Frontal cortex (tissue), 4 donors: ENCODE measurements around the gene SELP. TPM values are rescaled to one million over a fixed set of nuclear protein-coding genes. Genes with fewer than 3 reads are reported as not detected.
"Not testable (repeated sequence)": the region's sequence is repeated elsewhere in the genome, so short reads cannot be mapped to it uniquely, and the experiment has no call there.

Experiments
- DNase-seq, 2 donors: peaks; one replicate each; pipeline ENCODE4 v3.0.0; 2012; ENCODE audit warnings: low spot score in 2 of 2
- FAIRE-seq: peaks from 2 replicates; lab custom pipeline; 2012; peaks lifted over from hg19 to GRCh38; lab: Jason Lieb, UNC
- total RNA-seq: library from RNA; depleted of rRNA; stranded (reverse); fragments of >200 nt; gene quantifications from one replicate; pipeline ENCODE4 v1.2.3, GENCODE V29; 2014
- donor health status: control.
- donor health status: control.
- donor health status: control.

Gene SELP
- not detected for total RNA-seq

DNA sequence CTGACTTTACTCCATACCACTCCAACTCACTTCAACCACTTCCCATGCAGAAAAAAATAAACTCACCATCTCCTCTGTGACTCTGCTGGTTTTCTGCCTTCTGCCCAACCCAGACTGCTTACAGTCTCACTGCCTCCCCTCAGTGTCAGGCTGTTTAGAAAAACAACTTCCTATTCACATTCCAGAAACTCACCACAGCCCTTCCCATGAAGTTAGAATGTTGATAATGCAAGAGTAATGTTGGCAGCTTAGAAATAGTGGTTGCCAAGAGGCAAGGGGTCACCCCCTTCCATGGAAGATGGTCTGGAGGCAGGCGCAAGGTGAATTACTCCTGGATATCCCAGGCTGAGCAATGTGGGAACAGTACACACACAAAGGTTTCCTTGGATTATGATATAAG lies at the start of gene SELP:
TSS of gene SELP (minus strand) at position 119 of the 400 bp plus-strand sequence. CDS start at position 69, 50 bp downstream.
- no peak for FAIRE-seq

DNA sequence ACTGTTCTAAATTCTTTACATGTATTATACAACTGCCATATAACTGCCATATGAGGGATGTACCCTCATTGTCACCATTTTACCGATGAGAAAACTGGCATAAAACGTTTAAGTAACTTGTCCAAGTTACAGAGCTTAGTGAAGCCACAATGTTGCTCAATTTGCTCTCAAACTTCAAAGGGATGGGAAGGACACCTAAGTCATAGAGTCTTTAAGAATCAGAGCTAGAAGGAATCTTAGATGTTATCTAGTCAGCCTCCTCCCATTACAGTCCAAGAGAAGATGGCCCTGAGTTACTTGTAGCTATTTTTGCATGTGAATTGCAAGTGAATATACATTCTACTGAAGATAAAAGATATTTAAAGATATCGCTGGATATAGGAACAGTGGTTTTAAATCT lies 49.8 kb upstream of the SELP start:
- no peak for DNase-seq
- FAIRE-seq, result no peak

More for the DNA sequence above, at the start of gene SELP:
- no peak for DNase-seq

DNA sequence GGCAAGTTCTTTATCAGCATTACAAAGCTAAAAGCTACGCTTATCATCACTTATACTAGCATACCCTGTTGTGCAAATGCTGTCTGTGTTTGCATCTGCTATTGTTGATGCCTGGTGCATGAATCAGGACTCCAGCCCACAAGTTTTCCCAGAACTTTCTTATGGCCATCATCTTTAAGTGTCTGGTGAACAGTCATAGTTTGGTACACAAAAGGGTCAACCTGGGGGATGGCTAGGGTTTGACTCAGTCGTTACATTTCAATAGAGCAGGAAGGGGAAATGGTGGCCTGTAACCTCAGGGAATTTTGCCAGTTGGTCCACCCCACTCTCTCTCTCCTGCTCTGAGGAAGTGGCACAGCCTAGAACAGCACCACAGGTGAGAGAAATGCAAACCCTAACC lies 46.1 kb upstream of the SELP start:
- DNase-seq (no peak), FAIRE-seq (no peak)

DNA sequence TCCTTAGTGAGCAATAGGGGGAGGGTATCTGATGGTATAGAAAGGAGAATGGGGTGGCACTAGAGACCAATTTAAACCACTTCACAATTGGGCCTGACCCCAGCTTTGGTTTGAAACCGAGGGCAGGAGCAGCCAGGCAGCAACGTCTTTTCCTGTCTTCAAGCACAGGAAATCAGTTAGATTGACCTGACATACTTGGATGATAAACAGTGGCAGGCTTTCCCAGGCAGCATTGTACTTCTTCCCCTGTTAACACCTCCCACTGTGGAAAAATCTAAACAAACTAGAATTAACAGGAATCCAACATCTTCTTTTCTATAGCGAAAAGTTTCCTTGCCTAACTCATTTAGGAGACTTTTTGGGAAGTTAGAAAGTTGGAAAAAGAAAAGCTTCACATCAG lies 40.9 kb upstream of the SELP start:
- DNase-seq (no peak), FAIRE-seq (no peak)

DNA sequence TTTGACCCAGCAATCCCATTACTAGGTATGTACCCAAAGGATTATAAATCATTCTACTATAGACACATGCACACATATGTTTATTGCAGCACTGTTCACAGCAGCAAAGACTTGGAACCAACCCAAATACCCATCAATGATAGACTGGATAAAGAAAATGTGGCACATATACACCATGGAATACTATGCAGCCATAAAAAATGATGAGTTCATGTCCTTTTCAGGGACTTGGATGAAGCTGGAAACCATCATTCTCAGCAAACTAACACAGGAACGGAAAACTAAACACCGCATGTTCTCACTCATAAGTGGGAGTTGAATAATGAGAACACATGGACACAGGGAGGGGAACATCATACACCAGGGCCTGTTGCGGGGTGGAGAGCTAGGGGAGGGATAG lies 40.3 kb upstream of the SELP start:
- not testable (repeated sequence) for FAIRE-seq, DNase-seq

DNA sequence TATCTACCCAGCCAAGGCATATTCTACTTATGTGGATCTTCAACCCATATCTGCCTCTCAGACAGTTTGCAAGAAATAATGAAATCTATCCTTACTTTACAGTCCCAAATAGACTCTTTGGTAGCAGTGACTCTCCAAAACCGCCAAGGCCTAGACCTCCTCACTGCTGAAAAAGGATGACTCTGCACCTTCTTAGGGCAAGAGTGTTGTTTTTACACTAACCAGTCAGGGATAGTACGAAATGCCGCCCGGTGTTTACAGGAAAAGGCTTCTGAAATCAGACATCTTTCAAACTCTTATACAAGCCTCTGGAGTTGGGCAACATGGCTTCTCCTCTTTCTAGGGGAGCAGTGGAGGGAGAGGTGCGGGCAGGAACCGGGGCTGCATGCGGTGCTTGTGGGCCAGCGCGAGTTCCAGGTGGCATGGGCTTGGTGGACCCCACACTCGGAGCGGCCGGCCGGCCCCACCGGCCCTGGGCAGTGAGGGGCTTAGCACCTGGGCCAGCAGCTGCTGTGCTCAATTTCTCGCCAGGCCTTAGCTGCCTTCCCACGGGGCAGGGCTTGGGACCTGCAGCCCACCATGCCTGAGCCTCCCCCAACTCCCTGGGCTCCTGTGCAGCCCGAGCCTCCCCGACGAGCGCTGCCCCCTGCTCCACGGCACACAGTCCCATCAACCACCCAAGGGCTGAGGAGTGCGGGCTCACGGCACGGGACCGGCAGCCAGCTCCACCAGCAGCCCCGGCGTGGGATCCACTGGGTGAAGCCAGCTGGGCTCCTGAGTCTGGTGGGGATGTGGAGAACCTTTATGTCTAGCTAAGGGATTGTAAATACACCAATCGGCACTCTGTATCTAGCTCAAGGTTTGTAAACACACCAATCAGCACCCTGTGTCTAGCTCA lies 38.0 kb upstream of the SELP start:
- not testable (repeated sequence) for FAIRE-seq

DNA sequence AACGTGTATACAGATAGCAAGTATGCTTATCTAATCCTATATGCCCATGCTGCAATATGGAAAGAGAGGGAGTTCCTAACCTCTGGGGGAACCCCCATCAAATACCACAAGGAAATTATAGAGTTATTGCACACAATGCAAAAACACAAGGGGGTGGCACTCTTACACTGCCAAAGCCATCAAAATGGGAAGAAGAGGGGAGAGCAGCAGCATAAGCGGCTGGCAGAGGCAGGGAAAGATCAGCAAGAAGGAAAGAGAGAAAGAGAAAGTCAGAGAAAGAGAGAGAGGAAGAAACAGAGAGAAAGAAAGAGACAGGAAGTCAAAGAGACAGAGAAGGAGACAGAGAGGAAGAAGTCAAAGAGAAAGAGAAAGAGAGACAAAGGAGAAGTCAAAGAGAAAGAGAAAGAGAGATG lies 37.3 kb upstream of the SELP start:
- DNase-seq, FAIRE-seq: not testable (repeated sequence)

More for the DNA sequence above, 38.0 kb upstream of the SELP start:
- not testable (repeated sequence) for DNase-seq

DNA sequence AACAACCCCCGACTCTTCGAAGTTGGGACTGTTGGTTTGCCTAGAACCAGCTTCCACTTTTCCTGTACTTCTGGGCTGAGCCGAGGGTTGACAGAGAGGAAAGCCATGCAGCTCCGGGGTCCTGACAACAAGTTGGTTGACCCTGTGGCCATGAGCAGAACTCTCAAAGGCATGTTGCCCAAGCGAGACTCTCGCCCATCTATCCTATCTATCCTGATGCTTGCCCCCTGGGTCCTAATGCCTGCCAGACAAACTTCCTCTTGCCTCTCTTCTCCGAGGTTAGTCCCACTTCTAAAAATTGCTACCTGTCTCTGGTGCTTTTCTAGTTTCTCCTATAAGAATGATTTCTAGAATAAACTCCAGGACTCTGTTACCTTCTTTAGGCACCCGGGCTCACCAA lies 32.8 kb upstream of the SELP start:
- not testable (repeated sequence) for DNase-seq, FAIRE-seq

DNA sequence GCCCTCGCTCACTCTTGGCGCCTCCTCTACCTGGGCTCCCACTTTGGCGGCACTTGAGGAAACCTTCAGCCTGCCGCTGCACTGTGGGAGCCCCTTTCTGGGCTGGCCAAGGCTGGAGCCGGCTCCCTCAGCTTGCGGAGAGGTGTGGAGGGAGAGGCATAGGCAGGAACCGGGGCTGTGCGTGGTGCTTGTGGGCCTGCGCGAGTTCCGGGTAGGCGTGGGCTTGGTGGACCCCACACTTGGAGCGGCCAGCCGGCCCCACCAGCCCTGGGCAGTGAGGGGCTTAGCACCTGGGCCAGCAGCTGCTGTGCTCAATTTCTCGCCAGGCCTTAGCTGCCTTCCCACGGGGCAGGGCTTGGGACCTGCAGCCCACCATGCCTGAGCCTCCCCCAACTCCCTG lies 31.1 kb upstream of the SELP start:
- not testable (repeated sequence) for FAIRE-seq, DNase-seq

DNA sequence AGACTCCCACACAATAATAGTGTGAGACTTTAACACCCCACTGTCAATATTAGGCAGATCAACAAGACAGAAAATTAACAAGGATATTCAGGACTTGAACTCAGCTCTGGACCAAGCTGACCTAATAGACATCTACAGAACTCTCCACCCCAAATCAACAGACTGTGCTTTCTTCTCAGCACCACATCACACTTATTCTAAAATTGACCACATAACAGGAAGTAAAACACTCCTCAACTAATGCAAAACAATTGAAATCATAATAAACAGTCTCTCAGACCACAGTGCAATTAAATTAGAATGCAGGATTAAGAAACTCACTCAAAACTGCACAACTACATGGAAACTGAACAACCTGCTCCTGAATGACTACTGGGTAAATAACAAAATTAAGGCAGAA lies 28.9 kb upstream of the SELP start:
- DNase-seq, FAIRE-seq: not testable (repeated sequence)

DNA sequence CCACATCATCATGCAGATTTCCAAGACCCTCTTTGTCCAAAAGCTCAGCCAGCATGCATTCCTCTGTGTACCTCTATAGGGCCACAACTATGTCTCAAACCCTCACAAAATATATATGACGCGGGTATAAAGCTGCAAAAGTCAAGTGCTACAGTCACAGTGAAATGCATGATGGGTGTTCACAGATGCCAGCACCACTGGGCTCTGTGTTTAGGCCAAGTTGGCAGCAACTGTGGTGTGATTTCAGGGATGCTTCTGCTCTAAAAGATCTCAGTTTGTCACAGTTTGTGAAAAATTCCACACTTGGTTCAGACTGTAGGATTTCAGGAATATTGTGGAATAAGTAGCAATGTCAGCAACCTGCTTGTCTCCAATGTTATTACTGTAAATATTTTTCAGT lies 23.9 kb upstream of the SELP start:
- DNase-seq, result no peak

DNA sequence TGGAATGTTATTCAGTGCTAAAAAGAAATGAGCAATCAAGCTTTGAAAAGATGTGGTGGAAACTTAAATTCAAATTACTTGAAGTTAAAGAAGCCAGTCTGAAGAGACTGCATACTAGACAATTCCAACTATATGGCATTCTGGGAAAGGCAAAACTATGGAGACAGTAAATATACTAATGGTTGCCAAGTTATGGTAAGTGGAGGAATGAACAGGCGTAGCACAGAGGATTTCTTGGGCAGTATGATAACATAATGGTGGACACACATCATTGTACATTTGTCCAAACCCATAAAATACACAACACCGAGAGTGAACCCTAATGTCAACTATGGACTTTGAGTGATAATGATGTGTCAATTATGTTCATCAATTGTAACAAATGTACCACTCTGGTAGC lies 21.1 kb upstream of the SELP start:
- DNase-seq, result no peak
- no peak for FAIRE-seq

More for the DNA sequence above, 23.9 kb upstream of the SELP start:
- no peak for FAIRE-seq

DNA sequence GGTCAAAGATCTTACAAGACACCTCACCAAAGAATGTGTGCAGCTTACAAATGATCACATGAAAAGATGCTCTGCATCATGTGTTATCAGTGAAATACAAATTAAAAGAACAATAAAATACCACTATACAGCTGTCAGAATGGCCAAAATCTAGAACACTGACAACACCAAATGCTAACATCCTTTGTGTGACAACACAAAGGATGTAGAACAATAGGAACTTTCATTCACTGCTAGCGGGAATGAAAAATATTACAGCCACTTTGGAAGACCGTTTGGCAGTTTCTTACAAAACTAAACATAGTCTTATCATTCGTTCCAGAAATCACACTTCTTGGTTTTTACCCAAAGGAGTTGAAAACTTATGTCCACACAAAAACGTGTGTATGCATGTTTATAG lies 20.6 kb upstream of the SELP start:
- no peak for DNase-seq
- peak; percentile 72 for FAIRE-seq

DNA sequence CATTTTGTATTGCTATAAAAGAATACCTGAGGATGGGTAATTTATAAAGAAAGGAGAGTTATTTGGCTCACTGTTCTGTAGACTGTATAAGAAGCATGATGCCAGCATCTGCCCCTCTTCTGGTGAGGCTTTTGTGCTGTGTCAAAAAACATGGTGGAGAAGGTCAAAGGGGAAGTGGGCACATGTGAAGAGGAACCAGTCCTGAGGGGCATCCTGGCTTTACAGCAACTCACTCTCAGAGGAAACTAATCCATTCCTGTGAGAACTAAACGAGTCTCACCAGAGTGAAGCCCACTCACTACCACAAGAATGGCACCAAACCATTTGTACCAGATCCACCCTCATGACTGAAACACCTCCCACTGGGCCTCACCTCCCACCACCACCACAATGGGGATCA lies 18.8 kb upstream of the SELP start:
- FAIRE-seq (no peak), DNase-seq (no peak)

DNA sequence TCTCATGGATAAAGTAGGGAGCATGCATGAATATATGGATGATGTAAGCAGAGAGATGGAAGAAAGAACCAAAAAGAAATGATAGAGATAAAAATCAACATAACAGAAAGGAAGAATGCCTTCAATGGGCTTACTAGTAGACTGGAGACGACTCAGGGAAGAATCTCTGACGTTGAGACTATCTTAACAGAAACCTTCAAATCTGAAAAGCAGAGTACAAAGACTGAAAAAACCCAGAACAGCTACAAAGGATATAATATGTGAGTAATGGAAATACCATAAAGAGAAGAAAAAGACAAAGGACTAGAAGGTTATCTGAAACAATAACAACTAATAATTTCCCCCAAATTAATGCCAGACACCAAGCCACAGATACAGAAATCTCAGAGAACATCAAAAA lies 18.3 kb upstream of the SELP start:
- FAIRE-seq (no peak), DNase-seq (no peak)

DNA sequence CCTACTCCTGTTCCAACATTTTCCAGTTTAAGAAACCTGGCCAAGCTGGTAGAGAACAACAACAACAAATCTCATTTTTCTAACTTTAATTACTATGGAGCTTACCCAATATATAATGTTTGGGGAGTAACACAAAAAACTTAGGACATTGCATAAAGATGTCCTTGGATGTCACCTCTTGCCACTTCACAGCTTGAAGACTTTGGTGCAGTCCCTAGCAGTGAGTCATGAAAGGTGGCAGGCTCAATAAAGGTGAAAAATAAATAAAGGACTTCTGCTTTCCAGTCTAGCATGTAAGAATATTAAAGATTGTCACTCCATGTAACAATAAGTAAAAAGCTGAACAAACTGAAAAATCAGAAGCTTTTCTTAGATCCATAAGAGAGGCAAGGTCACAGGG lies 17.6 kb upstream of the SELP start:
- DNase-seq, result no peak
- FAIRE-seq, result no peak

DNA sequence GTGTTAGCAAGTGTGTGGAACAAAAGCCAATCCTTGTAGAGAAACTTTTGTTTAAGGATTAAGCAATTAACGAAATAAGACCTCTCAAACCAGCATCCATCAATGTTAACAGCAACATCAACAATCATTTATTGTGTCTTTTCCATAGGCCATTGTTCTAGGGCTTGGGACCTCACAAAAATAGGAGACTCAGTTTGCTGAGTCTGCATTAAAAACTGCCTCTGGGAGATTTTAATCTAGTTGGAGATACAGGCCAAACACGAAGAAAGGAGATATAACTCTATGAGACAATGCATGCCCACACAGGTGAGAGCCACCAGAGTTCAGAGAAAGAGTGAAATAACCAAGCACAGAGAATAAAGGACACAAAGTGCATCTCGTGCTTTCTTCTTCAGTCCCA lies 14.4 kb upstream of the SELP start:
- FAIRE-seq (no peak), DNase-seq (no peak)

DNA sequence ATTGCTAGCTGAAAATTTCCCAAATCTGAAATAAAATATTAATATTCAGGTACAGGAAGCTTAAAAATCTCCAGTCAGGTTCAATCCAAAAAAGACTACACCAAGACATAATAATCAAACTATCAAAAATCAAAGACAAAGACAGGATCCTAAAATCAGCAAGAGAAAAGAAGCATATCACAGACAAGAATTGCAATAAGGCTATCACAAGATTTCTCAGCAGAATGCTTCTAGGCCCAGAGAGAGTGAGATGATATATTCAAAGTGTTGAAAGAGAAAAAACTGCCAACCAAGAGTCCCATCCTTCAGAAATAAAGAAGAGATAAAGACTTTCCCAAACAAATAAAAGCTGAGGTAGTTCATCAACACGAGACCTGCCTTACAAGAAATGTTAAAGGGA lies 5.0 kb upstream of the SELP start:
- FAIRE-seq (no peak), DNase-seq (no peak)

DNA sequence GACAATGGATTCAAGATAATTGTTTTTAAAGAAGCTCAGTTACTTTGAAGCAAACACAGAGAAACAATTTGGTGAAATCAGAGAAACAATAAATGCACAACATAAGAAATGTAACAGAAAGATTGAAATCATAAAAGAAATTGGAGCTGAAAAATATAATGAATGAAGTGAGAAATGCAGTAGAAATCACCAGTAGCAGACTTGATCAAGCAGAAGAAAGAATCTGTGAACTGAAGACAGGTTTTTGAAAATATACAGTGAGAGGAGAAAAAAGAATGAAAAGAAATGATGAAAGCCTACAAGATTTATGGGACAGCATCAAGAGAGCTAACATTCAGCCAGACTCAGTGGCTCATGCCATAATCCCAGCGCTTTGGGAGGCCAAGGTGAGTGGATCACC lies 4.2 kb upstream of the SELP start:
- no peak for FAIRE-seq
- DNase-seq, result no peak

DNA sequence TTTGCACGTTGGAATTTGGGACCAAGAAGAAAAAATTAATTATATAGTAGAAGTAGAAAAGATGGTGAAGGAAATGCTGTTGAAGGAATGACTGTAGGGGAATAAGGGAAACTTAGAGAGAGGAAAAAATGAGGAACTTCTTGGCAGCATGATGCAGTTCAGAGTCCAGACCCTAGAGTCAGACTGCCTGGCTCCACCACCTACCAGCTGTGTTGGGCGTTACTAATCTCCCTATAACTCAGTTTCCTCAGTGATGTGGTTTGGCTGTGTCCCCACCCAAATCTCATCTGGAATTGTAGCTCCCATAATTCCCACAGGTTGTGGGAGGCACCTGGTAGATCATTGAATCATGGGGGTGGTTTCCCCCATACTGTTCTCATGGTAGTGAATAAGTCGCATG lies 1.3 kb upstream of the SELP start:
- FAIRE-seq (no peak), DNase-seq (no peak)

DNA sequence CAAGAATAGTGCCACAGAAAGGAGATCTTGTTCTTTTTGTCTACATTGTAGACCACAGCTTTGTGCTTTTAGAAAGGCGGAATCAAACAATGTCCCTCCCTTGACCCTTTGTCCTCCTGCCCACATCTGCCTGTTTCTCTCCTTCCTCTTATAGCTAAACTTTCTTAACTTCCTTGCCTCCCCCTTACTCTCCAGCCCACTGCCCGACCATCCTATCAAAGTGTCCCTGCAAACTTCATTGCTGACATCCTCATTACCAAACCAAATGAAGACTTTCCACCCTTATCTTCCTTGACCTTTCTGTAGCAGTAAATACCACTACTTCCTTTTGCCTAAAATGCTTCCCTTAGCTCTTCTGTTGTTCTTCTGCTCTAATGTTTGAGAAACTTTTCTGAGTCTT lies 5.0 kb downstream of the SELP start:
- FAIRE-seq (no peak), DNase-seq (no peak)

DNA sequence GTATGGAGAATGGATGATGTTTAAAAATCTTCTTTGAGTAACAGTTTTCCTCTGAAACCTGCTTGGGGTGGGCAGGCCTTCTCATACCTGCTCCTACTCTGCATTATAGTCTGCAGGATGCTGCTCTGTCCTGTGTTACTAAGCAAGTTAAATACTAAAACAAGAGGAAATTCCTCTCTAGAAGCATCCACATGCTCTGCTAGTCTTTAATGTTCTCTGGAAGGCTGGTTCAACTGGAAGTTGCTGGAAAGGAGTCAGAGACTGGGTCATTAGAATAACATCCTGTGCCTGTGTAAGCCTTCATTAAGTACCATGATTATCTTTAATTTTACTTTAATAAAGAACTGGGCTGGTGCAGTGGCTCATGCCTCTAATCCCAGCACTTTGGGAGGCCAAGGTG lies 5.8 kb downstream of the SELP start:
- no peak for DNase-seq
- no peak for FAIRE-seq
